ENCODE data around the gene MAPK1. TPM values are rescaled to one million over a fixed set of nuclear protein-coding genes. Genes with fewer than 3 reads are reported as not detected.

Gene MAPK1
- total RNA-seq, 1 donor from 2014 or later = 44.4 TPM

Other genes starting within 250 kb of the MAPK1 start
- gene YDJC, start 237.6 kb downstream of the MAPK1 start, total RNA-seq = 10.5 and 12.0 TPM in 2 replicates
- gene CCDC116, start 234.9 kb downstream of the MAPK1 start, total RNA-seq = not detected in 2 replicates
- gene SDF2L1, start 225.3 kb downstream of the MAPK1 start, total RNA-seq = 32.7 and 34.9 TPM in 2 replicates
- gene PPIL2, start 201.6 kb downstream of the MAPK1 start, total RNA-seq = 11.3 and 13.3 TPM in 2 replicates
- gene YPEL1, start 131.9 kb downstream of the MAPK1 start, total RNA-seq = 2.8 and 5.2 TPM in 2 replicates
- 97.6 and 116 TPM in 2 replicates for gene PPM1F, start 85.2 kb upstream of the MAPK1 start, total RNA-seq
- 12.0 and 17.3 TPM in 2 replicates for gene TOP3B, start 115.1 kb upstream of the MAPK1 start, total RNA-seq

All from lung microvascular endothelial cell (primary cell).